ENCODE results near the gene GARNL3.

Gene GARNL3

GRCh38 chr9:127398275-127398647 is 133.7 kb downstream of the GARNL3 start:
- TF ChIP-seq CTCF (IDR thresholded peaks at IDR 0.05; ENCODE audit: insufficient read depth, low read depth, low read length, missing control alignments): no peak
- no peak for DNase-seq (ENCODE audit: low read depth)

GRCh38 chr9:127398715-127399400 is 134.3 kb downstream of the GARNL3 start:
- no peak for TF ChIP-seq CTCF (IDR thresholded peaks at IDR 0.05; ENCODE audit: insufficient read depth, low read depth, low read length, missing control alignments)
- H3K4me3 ChIP-seq (ENCODE audit: low read length): no peak overlapping the region
- no peak for DNase-seq (ENCODE audit: low read depth)

More at GRCh38 chr9:127398275-127398647, 133.7 kb downstream of the GARNL3 start:
- H3K4me3 ChIP-seq (ENCODE audit: low read length): peak overlapping the region; percentile 53

GRCh38 chr9:127399736-127400269 is 135.2 kb downstream of the GARNL3 start:
- no peak for DNase-seq (ENCODE audit: low read depth)
- no peak overlapping the region for H3K4me3 ChIP-seq (ENCODE audit: low read length)
- no peak for TF ChIP-seq CTCF (IDR thresholded peaks at IDR 0.05; ENCODE audit: insufficient read depth, low read depth, low read length, missing control alignments)

- TF ChIP-seq CTCF (IDR thresholded peaks at IDR 0.05; ENCODE audit: insufficient read depth, low read depth, low read length, missing control alignments): no peak
- no peak overlapping the region for H3K4me3 ChIP-seq (ENCODE audit: low read length)
- DNase-seq (ENCODE audit: low read depth): no peak
Observed at GRCh38 chr9:127402401-127403090, 138.0 kb downstream of the GARNL3 start.

GRCh38 chr9:127403507-127404192 is 139.1 kb downstream of the GARNL3 start:
- TF ChIP-seq CTCF (IDR thresholded peaks at IDR 0.05; ENCODE audit: insufficient read depth, low read depth, low read length, missing control alignments): no peak
- no peak for DNase-seq (ENCODE audit: low read depth)
- no peak overlapping the region for H3K4me3 ChIP-seq (ENCODE audit: low read length)

GRCh38 chr9:127404631-127405030 is 140.1 kb downstream of the GARNL3 start:
- DNase-seq (ENCODE audit: low read depth): no peak
- no peak for TF ChIP-seq CTCF (IDR thresholded peaks at IDR 0.05; ENCODE audit: insufficient read depth, low read depth, low read length, missing control alignments)
- H3K4me3 ChIP-seq (ENCODE audit: low read length): no peak overlapping the region

Measured in epithelial cell of esophagus (primary cell).